ENCODE measurements around the gene ARID5A. TPM values are rescaled to one million over a fixed set of nuclear protein-coding genes. Genes with fewer than 3 reads are reported as not detected.

ARID5A gene
- total RNA-seq, 1 donor from 2014 or later = 4.1 TPM

- no peaks in the 10 kb centered on the region for H3K27me3 Mint-ChIP-seq (ENCODE audit: low read depth)
- no peak overlapping the region for H3K27ac Mint-ChIP-seq
- no peak for DNase-seq (ENCODE audit: low spot score in 2 of 2, unreplicated experiment in 2 of 2)
- no peak overlapping the region for H3K4me3 Mint-ChIP-seq
- no peaks in the 10 kb centered on the region for H3K36me3 Mint-ChIP-seq
- H3K4me1 Mint-ChIP-seq = no peaks in the 10 kb centered on the region
- no peak for TF ChIP-seq CTCF (IDR thresholded peaks at IDR 0.05; ENCODE audit: unreplicated experiment)
- H3K9me3 Mint-ChIP-seq = peaks cover 8% of the 10 kb centered on the region
Measured at GRCh38 chr2:96565111-96565510, 28.6 kb downstream of the ARID5A start.

DNA sequence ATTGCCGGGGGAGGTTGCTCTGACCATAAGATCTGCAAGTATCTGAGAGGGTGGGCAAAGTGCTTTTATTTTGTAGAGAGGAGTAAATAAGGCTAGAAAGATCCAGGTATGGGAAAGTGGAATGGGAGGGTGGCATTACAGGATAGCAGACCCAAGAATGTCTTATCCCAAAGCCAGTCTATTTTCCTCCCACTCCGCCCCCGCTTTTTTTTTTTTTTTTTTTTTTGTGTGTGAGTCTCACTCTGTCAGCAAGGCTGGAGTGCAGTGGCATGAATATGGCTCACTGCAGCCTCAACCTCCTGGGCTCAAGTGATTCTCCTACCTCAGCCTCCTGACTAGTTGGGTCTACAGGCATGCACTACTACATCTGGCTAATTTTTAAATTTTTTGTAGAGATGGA is 31.5 kb downstream of the ARID5A start:
- no peak overlapping the region for H3K4me3 Mint-ChIP-seq
- TF ChIP-seq CTCF (IDR thresholded peaks at IDR 0.05; ENCODE audit: unreplicated experiment) = no peak
- no peak for DNase-seq (ENCODE audit: low spot score in 2 of 2, unreplicated experiment in 2 of 2)
- H3K27ac Mint-ChIP-seq = no peak overlapping the region
- no peaks in the 10 kb centered on the region for H3K4me1 Mint-ChIP-seq
- H3K9me3 Mint-ChIP-seq = peaks cover under 1% of the 10 kb centered on the region
- H3K36me3 Mint-ChIP-seq = no peaks in the 10 kb centered on the region
- H3K27me3 Mint-ChIP-seq (ENCODE audit: low read depth) = no peaks in the 10 kb centered on the region

DNA sequence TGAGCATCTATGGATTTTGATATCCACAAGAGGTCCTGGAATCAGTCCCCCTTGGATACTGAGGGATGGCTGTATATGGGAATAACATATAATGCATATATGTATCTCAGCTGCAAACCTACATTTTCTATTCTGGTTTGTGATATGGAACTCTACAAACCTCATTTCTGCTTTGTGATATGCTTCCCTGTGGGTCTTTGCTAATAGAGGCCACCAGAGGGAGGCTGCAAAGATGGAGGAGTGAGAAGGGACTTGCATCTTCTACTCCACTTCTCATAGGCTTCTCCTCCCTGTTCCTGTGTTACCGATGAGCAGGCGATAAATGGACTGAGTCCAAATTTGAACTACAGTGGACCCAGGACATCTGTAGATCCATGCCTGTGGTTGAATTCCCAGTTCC is 37.8 kb downstream of the ARID5A start:
- Mint-ChIP-seq H3K36me3 (no peaks in the 10 kb centered on the region), H3K4me1 (no peaks in the 10 kb centered on the region), H3K9me3 (no peaks in the 10 kb centered on the region), H3K27ac (no peak overlapping the region), H3K4me3 (no peak overlapping the region), H3K27me3 (ENCODE audit: low read depth) (no peaks in the 10 kb centered on the region)
- TF ChIP-seq CTCF (IDR thresholded peaks at IDR 0.05; ENCODE audit: unreplicated experiment) = no peak
- no peak for DNase-seq (ENCODE audit: low spot score in 2 of 2, unreplicated experiment in 2 of 2)

DNA sequence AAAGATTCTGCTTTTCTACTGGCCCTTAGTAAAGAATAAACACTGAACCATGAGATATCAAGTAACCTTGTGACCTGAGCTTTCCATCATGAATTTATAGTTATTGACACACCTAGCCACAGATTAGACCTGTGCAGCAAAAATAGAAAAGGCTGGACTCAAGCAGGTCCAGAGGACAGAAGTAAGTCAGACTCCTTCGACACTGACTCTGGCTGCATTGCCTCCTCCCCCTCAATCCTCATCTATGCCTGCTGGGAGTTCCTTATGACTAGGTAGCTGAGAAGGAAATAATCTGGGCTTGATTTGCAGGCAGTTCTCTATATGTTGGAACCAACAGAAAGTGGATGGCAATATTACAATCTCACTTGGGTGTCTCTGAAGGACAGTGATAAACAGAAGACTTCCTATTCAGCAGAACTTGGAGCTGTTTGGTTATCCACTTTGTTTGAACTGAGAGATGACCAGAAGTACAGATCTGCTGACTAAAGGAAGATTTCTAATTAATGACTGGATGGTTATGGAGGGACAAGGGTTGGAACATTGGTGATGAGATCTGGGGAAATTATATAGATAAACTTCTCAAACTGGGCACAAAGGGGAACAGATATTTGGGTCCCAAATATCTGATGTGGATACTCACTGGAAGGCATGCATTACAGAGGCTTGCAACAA is 39.4 kb downstream of the ARID5A start:
- no peaks in the 10 kb centered on the region for H3K36me3 Mint-ChIP-seq
- DNase-seq (ENCODE audit: low spot score in 2 of 2, unreplicated experiment in 2 of 2) = no peak
- TF ChIP-seq CTCF (IDR thresholded peaks at IDR 0.05; ENCODE audit: unreplicated experiment) = no peak
- no peak overlapping the region for H3K4me3 Mint-ChIP-seq
- no peaks in the 10 kb centered on the region for H3K27me3 Mint-ChIP-seq (ENCODE audit: low read depth)
- H3K9me3 Mint-ChIP-seq = no peaks in the 10 kb centered on the region
- H3K27ac Mint-ChIP-seq = no peak overlapping the region
- no peaks in the 10 kb centered on the region for H3K4me1 Mint-ChIP-seq

DNA sequence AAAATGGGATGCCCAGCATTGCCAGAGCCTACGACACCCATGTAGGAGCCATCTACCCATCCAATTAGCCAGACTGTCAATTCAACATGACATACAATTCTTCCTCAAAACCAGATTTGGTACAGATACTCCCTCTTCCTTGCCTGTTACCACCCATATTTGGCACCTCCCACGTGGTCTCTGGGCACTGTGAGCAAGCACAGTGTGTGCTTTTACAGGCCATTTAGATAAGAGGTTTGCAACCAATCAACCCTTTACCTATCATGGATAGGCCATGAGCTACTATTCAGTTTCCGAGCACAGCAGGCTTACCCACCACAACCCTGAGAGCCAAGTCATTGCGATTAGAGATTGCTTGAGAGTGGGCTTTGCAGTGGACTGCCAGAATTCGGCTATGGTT is 40.9 kb downstream of the ARID5A start:
- Mint-ChIP-seq H3K4me1 (no peaks in the 10 kb centered on the region), H3K36me3 (no peaks in the 10 kb centered on the region), H3K27ac (no peak overlapping the region), H3K4me3 (no peak overlapping the region), H3K27me3 (ENCODE audit: low read depth) (no peaks in the 10 kb centered on the region), H3K9me3 (no peaks in the 10 kb centered on the region)
- no peak for TF ChIP-seq CTCF (IDR thresholded peaks at IDR 0.05; ENCODE audit: unreplicated experiment)
- DNase-seq (ENCODE audit: low spot score in 2 of 2, unreplicated experiment in 2 of 2) = no peak

DNA sequence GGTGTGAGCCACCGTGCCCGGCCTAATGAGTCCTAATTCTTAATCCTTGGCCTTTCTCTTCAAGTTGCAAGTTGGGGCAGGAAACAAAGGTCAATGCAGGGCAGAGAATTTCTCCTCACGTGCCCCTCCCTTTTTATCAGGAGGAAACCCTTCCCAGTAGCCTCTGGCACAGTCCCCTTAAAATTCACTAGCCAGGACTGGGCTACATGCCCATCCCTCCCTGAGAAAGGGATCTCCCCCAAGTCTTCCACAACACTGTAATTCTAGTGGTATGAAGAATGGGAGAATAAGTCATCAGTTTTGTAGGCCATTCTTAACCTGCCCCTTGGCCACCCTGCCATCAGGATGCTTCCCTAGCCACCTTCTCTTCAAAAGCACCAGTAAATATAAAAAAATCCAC is 42.2 kb downstream of the ARID5A start:
- Mint-ChIP-seq H3K27me3 (ENCODE audit: low read depth) (no peaks in the 10 kb centered on the region), H3K36me3 (no peaks in the 10 kb centered on the region), H3K4me3 (no peak overlapping the region), H3K4me1 (no peaks in the 10 kb centered on the region), H3K27ac (no peak overlapping the region), H3K9me3 (no peaks in the 10 kb centered on the region)
- no peak for DNase-seq (ENCODE audit: low spot score in 2 of 2, unreplicated experiment in 2 of 2)
- no peak for TF ChIP-seq CTCF (IDR thresholded peaks at IDR 0.05; ENCODE audit: unreplicated experiment)
